H4 (cell line): ENCODE results near the gene STUM. TPM values are rescaled to one million over a fixed set of nuclear protein-coding genes. Genes with fewer than 3 reads are reported as not detected.

Experiments
- DNase-seq: peaks from one replicate; pipeline ENCODE4 v3.0.0-alpha.2; 2015; ENCODE audit warnings: low spot score
- total RNA-seq: library from RNA; depleted of rRNA; stranded (reverse); fragments of >200 nt; shearing (Covaris generic); gene quantifications from 2 replicates; pipeline ENCODE4 v1.2.3, GENCODE V29; 2014

Gene STUM
- total RNA-seq, 1 experiment from 2014 or later: not detected

GRCh38 chr1:226625832-226626576 is 77.4 kb downstream of the STUM start:
- DNase-seq: no peak

DNA sequence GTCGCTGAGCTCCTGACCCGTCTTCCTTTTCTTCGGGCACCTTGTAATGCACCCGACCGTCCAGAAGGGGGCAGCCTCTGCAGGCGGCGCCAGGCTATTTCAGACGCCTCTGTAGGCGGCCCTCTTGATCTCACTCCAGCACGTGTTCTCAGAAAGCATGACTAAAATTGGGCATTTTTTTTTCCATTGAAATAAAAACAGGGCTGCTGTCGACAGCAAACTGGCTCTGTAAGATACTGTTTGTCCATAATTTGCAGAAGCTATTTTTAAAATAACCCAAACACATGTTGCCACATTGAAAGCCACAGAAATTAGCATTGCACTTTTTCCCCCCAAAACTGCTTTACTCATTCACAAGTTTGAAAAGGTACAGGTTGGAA is 78.0 kb downstream of the STUM start:
- DNase-seq: peak; percentile 49

DNA sequence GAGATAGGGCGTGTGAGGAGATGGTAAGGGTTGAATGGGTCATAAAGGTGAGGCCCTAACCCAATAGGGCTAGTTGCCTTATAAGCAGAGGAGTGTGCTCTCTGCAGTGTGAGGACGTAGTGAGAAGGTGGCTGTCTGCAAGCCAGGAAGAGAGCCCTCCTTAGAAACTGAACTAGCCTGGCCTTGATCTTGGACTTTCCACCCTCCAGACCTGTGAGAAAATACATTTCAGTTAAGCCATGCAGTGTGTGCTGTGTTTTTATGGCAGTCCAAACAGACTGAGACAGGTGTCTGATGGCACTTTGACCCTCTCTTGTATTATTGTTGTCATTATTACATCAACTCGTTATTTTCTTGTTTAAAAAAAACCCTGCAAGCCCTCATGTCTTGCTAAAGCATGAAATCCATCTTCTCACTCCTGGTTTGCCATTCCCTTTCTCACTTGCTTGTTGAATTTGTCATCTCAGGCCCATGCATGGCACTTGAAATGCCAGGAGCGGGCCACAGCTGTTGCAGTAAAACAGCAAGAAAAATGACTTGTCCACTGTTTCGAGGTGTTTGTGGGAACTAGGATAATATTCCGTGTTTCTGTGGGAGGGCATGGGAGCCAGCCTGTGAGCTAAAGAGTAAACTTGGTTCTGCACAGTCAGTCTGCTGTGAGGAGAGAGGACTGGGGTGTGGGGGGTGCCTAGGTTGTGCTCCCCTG is 78.6 kb downstream of the STUM start:
- DNase-seq: no peak

DNA sequence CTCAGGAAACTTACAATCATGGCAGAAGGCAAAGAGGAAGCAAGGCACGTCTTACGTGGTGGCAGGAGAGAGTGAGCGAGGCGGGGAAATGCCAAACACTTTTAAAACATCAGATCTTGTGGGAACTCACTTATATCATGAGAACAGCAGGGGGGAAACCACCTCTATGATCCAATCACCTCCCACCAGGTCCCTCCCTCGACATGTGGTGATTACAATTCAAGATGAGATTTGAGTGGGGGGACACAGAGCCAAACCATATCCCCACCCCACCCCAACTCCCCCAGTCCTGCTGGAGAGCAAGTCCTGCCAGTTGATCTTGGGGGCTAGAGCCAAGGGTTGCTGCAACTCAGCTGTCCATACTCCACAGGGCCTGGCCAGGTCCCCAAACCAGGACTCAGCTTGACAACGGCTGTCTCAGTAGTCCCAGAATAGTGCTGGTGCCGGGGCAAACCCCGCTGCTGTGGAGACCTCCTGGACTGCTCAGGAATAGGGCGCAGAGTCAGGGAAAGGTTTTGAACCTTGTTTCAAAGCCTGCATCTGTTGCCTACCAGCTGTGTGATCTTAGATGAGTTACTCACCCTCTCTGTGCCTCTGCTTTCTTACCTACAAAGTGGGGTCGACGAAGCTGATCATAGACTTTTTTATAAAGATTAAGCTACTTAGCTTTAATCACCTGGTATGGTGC is 79.5 kb downstream of the STUM start:
- DNase-seq: no peak

DNA sequence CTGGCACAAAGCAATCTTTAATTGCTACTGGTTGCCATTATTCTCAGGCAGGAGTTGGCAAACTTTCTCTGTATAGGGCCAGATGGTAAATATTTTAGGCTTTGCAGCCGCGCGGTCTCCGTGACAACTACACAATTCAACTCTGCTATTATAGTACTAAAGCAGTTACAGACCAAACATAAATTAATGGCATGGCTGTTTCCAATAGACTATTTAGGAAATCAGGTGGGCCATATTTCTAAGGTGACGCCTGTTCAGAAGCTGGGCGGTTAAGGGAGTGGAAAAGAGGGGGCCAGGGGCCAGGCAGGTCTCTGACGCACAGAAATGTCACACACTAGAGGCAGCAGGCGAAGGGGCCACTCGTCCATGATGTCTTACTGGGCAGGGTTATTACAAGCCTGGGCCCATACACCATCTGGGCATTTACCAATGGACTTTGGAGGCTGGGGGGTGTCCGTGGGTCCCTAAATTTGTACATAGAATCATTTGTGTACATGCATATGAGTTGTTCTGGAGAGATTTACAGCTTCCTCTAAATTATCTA is 80.1 kb downstream of the STUM start:
- no peak for DNase-seq

GRCh38 chr1:226629210-226629895 is 80.8 kb downstream of the STUM start:
- DNase-seq: no peak

- DNase-seq: no peak
Measured at GRCh38 chr1:226629896-226630550, 81.5 kb downstream of the STUM start.

GRCh38 chr1:226630592-226630991 is 82.0 kb downstream of the STUM start:
- no peak for DNase-seq

DNA sequence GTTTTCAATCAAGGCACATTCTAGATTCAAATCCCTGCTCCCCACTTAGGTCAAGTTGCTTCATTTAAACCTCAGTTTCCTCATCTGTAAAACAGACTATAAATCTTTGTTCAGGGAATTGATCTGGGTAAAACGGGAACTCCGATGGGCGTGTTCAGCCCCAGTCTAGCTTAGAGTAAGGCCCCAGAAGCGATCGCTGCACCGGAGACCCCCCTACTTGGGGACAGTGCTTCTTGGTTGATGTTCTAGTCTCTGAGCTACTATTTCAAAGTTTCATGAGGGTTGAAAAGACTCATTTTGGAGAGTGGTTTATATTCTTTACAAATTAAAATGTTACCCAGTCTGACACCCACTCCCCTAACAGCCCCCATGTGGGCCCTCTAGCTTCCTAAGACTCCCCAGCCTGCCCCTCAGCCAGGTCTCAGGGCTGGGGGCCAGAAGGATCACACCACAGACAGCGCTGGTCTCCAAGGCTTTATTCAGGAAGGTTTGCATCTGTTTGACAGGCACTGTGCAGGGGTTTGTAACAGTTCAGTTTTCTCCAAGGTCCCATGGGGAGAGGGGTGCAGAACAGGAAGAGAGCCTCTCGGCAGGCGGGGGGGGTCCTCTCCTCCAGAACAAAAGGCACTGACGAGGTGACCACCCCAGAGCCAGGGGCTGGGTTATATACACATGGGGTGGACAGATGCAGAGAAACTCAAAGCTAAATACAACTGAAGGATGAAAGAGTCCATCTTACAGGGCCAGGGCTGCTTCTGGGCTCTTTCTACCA is 82.9 kb downstream of the STUM start:
- no peak for DNase-seq

- no peak for DNase-seq
Measured at GRCh38 chr1:226632169-226632879, 83.8 kb downstream of the STUM start.

DNA sequence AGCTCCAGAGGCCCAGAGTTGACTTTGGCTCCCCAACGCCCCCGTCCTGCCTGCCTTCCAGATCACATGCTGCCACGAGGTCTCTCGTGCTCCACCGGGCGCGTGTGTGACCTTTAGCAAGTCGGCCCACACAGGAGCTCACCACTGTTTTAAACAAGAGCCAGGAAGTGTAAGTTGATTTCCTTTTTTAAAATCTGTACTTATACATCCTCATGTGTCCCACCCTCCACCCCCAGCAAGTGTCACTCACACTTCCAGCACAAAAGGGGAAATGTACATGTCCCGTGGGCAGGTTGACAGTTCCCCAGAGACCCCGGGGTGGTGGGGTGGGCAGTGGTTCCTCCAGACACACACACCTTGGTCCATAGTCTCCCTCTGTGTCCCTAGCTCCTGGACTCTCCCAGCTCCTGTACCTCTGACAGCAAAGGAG is 84.4 kb downstream of the STUM start:
- DNase-seq: no peak

DNA sequence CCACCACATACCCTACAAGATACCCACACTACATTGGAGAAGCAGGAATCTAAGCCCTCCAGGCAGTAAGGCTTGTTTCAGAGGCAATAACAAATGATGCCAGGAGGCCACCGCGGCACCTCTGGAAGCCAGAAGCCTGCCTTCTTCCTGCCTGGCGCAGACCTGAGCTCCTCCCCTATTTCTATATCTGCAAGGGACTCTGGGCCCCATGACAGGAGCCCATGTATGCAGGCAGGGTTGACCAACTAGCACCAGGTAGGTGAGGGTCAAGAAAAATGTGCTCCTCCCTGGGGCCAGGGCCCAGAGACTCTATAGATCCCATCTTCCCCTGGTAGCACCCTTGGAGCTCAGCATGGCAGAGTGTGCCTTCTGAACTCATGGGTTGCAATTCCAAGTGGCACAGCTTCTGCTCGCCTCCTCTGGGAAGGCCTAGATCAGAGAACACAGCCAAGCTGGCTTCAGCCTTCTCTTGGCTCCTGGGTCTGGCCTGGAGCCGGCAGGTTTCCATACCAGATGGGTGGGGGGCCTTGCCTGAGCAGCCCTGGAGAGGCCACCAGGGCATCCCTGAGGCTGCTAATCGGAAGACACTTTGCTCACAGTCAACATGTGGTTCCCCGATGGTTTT is 85.1 kb downstream of the STUM start:
- DNase-seq: no peak

GRCh38 chr1:226634166-226634588 is 85.6 kb downstream of the STUM start:
- peak; percentile 37 for DNase-seq

- no peak for DNase-seq
Measured at GRCh38 chr1:226634611-226635246, 86.2 kb downstream of the STUM start.

DNA sequence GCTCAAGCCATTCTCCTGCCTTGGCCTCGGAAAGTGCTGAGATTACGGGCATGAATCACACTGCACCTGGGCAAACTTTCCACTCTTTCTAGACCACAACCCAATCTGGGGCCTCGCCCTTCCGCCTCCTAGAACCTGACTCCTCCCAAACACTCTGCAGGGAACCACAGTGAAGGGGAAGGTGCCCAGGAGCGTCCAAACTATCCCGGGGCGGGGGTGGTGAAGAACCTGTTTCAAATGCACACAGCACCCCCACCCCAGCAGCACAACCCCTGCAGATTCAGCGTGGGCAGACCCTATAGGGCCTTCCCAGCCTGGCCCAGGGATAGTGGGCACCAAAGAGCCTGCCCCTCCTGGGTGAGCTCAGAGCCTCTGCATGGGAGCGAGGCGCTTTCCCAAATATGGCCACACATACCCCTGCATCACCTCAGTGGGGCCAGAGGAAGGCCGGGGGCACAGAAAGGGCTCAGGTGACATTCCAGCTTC is 86.9 kb downstream of the STUM start:
- DNase-seq: no peak

DNA sequence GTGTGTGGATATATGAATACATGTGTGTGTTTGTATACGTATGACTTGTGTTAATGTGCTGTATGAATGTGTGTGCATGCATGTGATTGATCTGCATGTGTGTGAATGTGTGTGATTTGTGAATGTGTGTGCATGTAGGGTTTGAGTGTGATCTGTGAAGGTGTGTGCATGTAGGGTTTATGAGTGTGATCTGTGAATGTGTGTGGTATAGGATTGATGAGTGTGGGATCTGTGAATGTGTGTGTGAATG is 88.2 kb downstream of the STUM start:
- no peak for DNase-seq

DNA sequence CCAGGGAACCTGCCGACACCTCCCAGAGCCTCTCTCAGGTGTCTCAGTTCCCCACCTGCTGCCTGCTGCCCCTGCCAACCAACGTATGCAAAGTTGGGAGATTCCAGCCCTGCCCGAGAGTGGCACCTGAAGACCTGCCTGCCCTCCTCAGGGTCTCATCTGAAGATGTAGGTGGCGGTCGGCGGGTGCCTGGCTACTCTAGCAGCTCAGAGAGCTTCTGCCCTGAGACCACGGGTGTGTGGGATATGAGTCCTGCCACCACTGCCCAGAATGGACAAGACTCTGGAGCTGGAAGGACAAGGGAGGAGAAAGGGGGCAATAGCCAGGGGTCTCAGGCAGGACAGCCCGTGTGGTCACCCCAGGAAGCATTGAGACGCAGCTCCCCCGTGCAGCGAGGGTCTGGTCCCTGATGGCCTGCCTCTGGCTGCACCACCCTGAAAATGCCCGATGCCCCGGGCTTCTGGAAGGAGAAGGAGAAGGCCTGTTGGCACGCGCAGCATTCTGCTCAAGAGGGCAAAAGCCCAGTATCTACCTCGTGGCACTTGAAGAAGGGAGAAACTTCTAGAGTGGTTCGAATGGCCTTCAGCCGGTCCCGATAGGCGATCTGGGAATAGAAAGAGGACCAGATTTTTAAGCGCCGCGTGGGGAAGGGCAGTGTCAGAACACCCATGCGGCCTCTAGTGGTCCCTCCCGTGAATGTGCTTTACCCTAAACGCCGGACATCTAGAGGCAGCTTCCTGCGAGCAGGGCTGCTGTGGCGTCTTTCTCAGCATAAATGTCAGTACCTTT is 88.8 kb downstream of the STUM start:
- no peak for DNase-seq

DNA sequence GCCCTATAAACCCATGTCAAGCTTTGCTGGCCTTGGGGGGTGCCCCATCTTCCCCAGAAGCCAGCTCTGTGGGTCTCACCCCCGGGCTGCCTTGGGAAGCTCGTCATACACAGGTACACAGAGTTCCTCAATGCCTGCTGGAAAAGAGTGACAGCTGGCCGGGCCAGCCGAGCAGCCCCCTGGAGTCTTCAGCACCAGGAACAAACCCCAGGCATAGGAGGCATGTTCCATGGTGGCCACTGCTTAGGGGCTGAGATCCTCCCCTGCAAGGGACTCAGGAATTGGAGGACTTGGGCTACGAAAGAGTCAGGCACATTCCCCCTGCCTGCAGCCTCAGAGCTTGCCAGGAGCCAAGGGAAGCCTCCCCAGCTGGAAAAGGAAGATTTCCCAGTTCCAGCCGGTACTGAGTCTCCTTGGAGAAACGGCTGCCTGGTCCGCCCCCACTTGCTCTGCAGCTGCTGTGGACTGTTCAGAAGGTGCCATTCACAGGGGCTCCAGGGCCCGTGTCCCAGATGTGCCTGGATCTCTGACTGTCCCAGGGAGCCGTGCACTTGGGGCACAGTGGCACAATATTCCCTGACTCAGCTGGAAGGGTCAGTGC is 89.5 kb downstream of the STUM start:
- DNase-seq: no peak
